Placental pericyte (primary cell): ENCODE results near the gene ATAD1. TPM values are rescaled to one million over a fixed set of nuclear protein-coding genes. Genes with fewer than 3 reads are reported as not detected.

Source experiments
- small RNA-seq: library from RNA; depleted of rRNA; stranded (forward); fragments of <200 nt; gene quantifications from one replicate; pipeline ENCODE3, GENCODE V24; 2012; ENCODE audit warnings: low replicate concordance
- total RNA-seq: library from RNA; depleted of rRNA; stranded (reverse); fragments of >200 nt; gene quantifications from 2 replicates; pipeline ENCODE4 v1.2.3, GENCODE V29; 2012

Gene ATAD1, protein sequence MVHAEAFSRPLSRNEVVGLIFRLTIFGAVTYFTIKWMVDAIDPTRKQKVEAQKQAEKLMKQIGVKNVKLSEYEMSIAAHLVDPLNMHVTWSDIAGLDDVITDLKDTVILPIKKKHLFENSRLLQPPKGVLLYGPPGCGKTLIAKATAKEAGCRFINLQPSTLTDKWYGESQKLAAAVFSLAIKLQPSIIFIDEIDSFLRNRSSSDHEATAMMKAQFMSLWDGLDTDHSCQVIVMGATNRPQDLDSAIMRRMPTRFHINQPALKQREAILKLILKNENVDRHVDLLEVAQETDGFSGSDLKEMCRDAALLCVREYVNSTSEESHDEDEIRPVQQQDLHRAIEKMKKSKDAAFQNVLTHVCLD
- 39.9 and 59.1 TPM in 2 replicates for total RNA-seq

DNA sequence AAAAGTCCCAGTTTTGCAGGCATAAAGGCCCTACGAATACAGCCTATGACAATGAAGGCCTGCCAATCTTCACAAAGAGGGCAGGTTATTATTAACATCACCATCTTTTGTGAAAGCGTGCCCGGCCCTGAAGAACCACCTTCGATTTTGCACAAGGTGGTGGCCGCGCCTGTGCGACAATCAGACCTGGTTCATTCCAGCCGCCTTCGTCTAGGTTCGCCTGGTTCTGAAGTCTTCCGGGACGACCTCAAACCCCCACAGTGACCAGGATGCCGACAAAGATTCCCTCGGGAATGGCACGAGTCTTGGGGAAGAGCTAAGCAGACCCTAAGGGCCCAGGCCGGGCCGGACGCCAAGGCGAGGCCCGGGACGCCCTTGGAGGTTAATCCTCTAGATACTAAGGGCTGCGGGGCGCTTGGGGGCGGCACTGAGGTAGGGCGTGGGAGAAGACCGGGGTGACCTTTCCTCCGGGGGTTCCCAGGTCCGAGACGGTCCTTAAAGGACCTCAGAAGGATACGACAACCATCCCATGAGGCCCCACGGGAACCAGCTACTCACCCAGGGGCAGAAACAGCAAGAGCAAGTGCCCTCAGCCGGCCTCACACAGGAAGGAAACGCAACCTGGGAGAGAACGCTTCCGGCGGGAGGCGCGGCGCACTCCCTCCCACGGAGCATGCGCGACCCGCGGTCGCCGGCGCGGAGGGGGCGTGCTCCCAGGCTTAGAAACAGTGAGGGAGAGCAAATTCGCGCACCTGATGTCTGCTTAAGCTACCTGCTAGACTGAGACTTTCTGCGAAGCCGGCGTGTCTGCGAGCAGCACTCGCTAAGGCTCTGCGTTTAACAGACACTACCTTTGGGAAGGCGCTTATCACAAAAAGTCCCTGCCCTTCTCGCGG, at the start of gene ATAD1:
ATAD1 (minus strand) TSS at position 618 of the 896 bp plus-strand sequence. CDS start 3,627 bp downstream, outside the sequence.

GRCh38 chr10:87863053-87863943, 45.3 kb upstream of the ATAD1 start, which contains the start of the genes KLLN and PTEN:
TSS of gene KLLN (minus strand) at chr10:87863533. CDS start at chr10:87862487, 1,046 bp downstream.
TSS of gene PTEN (plus strand) at chr10:87863625. CDS start at chr10:87864470, 845 bp downstream.

Small RNA genes lying within 50 kb of the gene (small RNA-seq; reads per million reads assigned to genes)
- gene RN7SL78P, result not detected

Other genes with a start within 250 kb of the ATAD1 start
- 131 and 227 TPM in 2 replicates for gene PAPSS2, start 158.3 kb downstream of the ATAD1 start, total RNA-seq
- gene KLLN, start 45.3 kb upstream of the ATAD1 start, total RNA-seq, result 0.66 and 1.0 TPM in 2 replicates
- gene PTEN, start 45.4 kb upstream of the ATAD1 start, total RNA-seq, result 124 and 150 TPM in 2 replicates